HepG2 (cell line): ENCODE data around the gene METTL13. TPM values are rescaled to one million over a fixed set of nuclear protein-coding genes. Genes with fewer than 3 reads are reported as not detected.

Source experiments
- ATAC-seq: fragments of 200-7000 bp; cut with Tn5 transposase; 3 replicates; pipeline ENCODE4 v1.9.1; 2020; ENCODE audit warnings: mild to moderate bottlenecking, moderate library complexity
- BruUV-seq: library from RNA; stranded (reverse); fragments of 400-500 nt; replicated peaks from 2 replicates; lab custom pipeline; 2021; lab: Mats Ljungman, UMichigan
- CTCF ChIA-PET: fragments of 300-600 bp; formaldehyde crosslinking; extraction: SDS; loops from one replicate; lab custom pipeline; 2021; ENCODE audit warnings: low total read pairs, inconsistent platforms, low intra/inter-chr PET ratio; lab: Yijun Ruan, JAX
- POLR2A ChIA-PET: fragments of 350-600 bp; sonication (Branson Sonifier 250); formaldehyde crosslinking; loops from one replicate; lab custom pipeline; 2020; ENCODE audit warnings: antibody characterized with exemption, inconsistent platforms; lab: Yijun Ruan, JAX
- DNase-seq: peaks from one replicate; pipeline ENCODE4 v3.0.0-alpha.2; 2015; ENCODE audit warnings: low spot score
- FAIRE-seq: peaks from 3 replicates; lab custom pipeline; 2011; peaks lifted over from hg19 to GRCh38; lab: Jason Lieb, UNC
- H2AFZ ChIP-seq: one replicate; pipeline ENCODE4 v1.6.1; 2011; ENCODE audit warnings: low read length, inconsistent platforms
- H3K27ac ChIP-seq: fragments of 300-600 bp; 3 replicates; pipeline ENCODE4 v1.8.0; 2011; ENCODE audit warnings: mixed run types, mild to moderate bottlenecking, mixed read lengths, low read length, inconsistent platforms; ENCODE audit not compliant: insufficient read depth; ENCODE audit errors: extremely low read length
- H3K27me3 ChIP-seq, 2 experiments: fragments of 200-600 bp in 1 of 2; 2 replicates in 1 of 2; 3 replicates in 1 of 2; pipeline versions ENCODE4 v1.6.0 to v1.8.0; 2011; ENCODE audit warnings: low read length in 2 of 2, mild to moderate bottlenecking in 2 of 2, moderate library complexity in 2 of 2, inconsistent platforms in 1 of 2; ENCODE audit not compliant: insufficient read depth in 2 of 2, control insufficient read depth in 1 of 2
- H3K36me3 ChIP-seq, 2 experiments: fragments of 200-600 bp in 1 of 2; replicated peaks in 1 of 2; 2 replicates in 1 of 2; 3 replicates in 1 of 2; pipeline versions ENCODE4 v1.5.1 to v1.8.0; 2011; ENCODE audit warnings: low read length in 2 of 2, inconsistent platforms in 1 of 2; ENCODE audit not compliant: insufficient read depth in 2 of 2, control insufficient read depth in 1 of 2
- H3K4me1 ChIP-seq: 2 replicates; pipeline ENCODE4 v1.5.1; 2012; ENCODE audit warnings: low read length, inconsistent platforms; ENCODE audit not compliant: insufficient read depth
- H3K4me2 ChIP-seq: 2 replicates; pipeline ENCODE4 v1.6.0; 2011; ENCODE audit warnings: low read depth, low read length, inconsistent platforms
- H3K4me3 ChIP-seq, 3 experiments: fragments of 200-600 bp in 1 of 3; sonication (generic), shearing (Covaris generic) in 1 of 3; replicated peaks in 1 of 3; 2 replicates each; pipeline ENCODE4 v1.5.1; 2011 to 2016; ENCODE audit warnings: low read length in 3 of 3, inconsistent platforms in 2 of 3, low read depth in 2 of 3, mild to moderate bottlenecking in 2 of 3, control low read depth in 1 of 3, mixed read lengths in 1 of 3; ENCODE audit not compliant: insufficient read depth in 1 of 3
- H3K79me2 ChIP-seq: one replicate; pipeline ENCODE4 v1.6.1; 2011; ENCODE audit warnings: low read length, inconsistent platforms; ENCODE audit not compliant: insufficient read depth
- H3K9ac ChIP-seq: 2 replicates; pipeline ENCODE4 v1.6.0; 2011; ENCODE audit warnings: mild to moderate bottlenecking, low read depth, low read length, inconsistent platforms; ENCODE audit not compliant: insufficient read depth
- H3K9me3 ChIP-seq: 2 replicates; pipeline ENCODE4 v1.5.1; 2012; ENCODE audit warnings: mild to moderate bottlenecking, low read length
- H4K20me1 ChIP-seq: 2 replicates; pipeline ENCODE4 v1.6.0; 2011; ENCODE audit warnings: inconsistent platforms, mild to moderate bottlenecking, low read length, moderate library complexity; ENCODE audit not compliant: insufficient read depth
- ARNT2 ChIP-seq: sonication (generic); formaldehyde crosslinking; IDR thresholded peaks from 2 replicates; pipeline ENCODE4 v1.8.0; 2022; ENCODE audit warnings: mild to moderate bottlenecking, low read depth, missing genetic modification reagents, moderate library complexity
- ATF4 ChIP-seq, 2 experiments: fragments of 450-650 bp in 1 of 2; sonication (generic) in 1 of 2; formaldehyde crosslinking; IDR thresholded peaks; 2 replicates each; pipeline versions ENCODE4 v1.5.0 to v1.8.0; 2020 to 2022; ENCODE audit warnings: mild to moderate bottlenecking in 1 of 2, missing genetic modification reagents in 1 of 2
- CEBPG ChIP-seq: IDR thresholded peaks from 2 replicates; pipeline ENCODE4 v1.6.1; 2016
- DNMT1 ChIP-seq: sonication (generic); formaldehyde crosslinking; IDR thresholded peaks from 2 replicates; pipeline ENCODE4 v1.5.1; 2020; ENCODE audit warnings: mild to moderate bottlenecking, missing genetic modification reagents
- FLYWCH1 ChIP-seq: sonication (generic); formaldehyde crosslinking; IDR thresholded peaks from 2 replicates; pipeline ENCODE4 v1.8.1; 2023; ENCODE audit warnings: mild to moderate bottlenecking, missing genetic modification reagents
- KAT7 ChIP-seq: IDR thresholded peaks from 2 replicates; pipeline ENCODE4 v1.6.1; 2018; ENCODE audit warnings: borderline replicate concordance, missing compliant biosample characterization
- LRRFIP1 ChIP-seq: sonication (generic); formaldehyde crosslinking; conservative IDR thresholded peaks from 2 replicates; pipeline ENCODE4 v1.4.0; 2020; ENCODE audit warnings: missing genetic modification reagents
- MED8 ChIP-seq: sonication (generic); formaldehyde crosslinking; IDR thresholded peaks from 2 replicates; pipeline ENCODE4 v1.8.1; 2023; ENCODE audit warnings: mild to moderate bottlenecking, missing genetic modification reagents; ENCODE audit not compliant: insufficient replicate concordance
- MLX ChIP-seq: IDR thresholded peaks from 2 replicates; pipeline ENCODE4 v1.6.1; 2016
- NONO ChIP-seq, 2 experiments: fragments of 450-650 bp in 1 of 2; sonication (generic) in 1 of 2; formaldehyde crosslinking in 1 of 2; IDR thresholded peaks in 1 of 2; conservative IDR thresholded peaks in 1 of 2; 2 replicates each; pipeline versions ENCODE4 v1.6.1 to v1.8.0; 2017 to 2022; ENCODE audit warnings: mild to moderate bottlenecking in 1 of 2, missing genetic modification reagents in 1 of 2, moderate library complexity in 1 of 2
- RXRA ChIP-seq: sonication (generic); formaldehyde crosslinking; IDR thresholded peaks from 2 replicates; pipeline ENCODE4 v1.5.1; 2020; ENCODE audit warnings: missing genetic modification reagents
- TBX3 ChIP-seq: fragments of 450-650 bp; IDR thresholded peaks from 2 replicates; pipeline ENCODE4 v1.6.1; 2017; ENCODE audit warnings: antibody characterized with exemption, mild to moderate bottlenecking, inconsistent platforms, borderline replicate concordance
- ZHX1 ChIP-seq: sonication (generic); formaldehyde crosslinking; IDR thresholded peaks from 2 replicates; pipeline ENCODE4 v1.8.1; 2022; ENCODE audit warnings: low read depth, mild to moderate bottlenecking, missing genetic modification reagents
- ZNF333 ChIP-seq: sonication (generic); formaldehyde crosslinking; IDR thresholded peaks from 2 replicates; pipeline ENCODE4 v1.4.0; 2020; ENCODE audit warnings: mild to moderate bottlenecking, missing genetic modification reagents, borderline replicate concordance
- ZNF432 ChIP-seq: sonication (generic); formaldehyde crosslinking; IDR thresholded peaks from 2 replicates; pipeline ENCODE4 v1.5.0; 2020; ENCODE audit warnings: missing genetic modification reagents, mild to moderate bottlenecking, borderline replicate concordance
- ZNF720 ChIP-seq: sonication (generic); formaldehyde crosslinking; IDR thresholded peaks from 2 replicates; pipeline ENCODE4 v1.4.0; 2020; ENCODE audit warnings: missing genetic modification reagents
- ZNF773 ChIP-seq: sonication (generic); formaldehyde crosslinking; IDR thresholded peaks from 2 replicates; pipeline ENCODE4 v1.4.0; 2020; ENCODE audit warnings: missing genetic modification reagents, borderline replicate concordance
- ZNF839 ChIP-seq: sonication (generic); formaldehyde crosslinking; IDR thresholded peaks from 2 replicates; pipeline ENCODE4 v1.4.0; 2020; ENCODE audit warnings: missing genetic modification reagents, mild to moderate bottlenecking, borderline replicate concordance
- WGBS: methylation state at CpG from one replicate; pipeline ENCODE4 v1.1.6; 2017; ENCODE audit warnings: low lambda C conversion rate; 5-methylcytosine and 5-hydroxymethylcytosine counted together
- in situ Hi-C: cut with HindIII; loops from 2 replicates; pipeline ENCODE4 v1.10.0; 2017; ENCODE audit warnings: low pct_unique_long_range_greater_than_20kb; ENCODE audit not compliant: extremely low pct_ligation_motif_present
- intact Hi-C: fragments of 100-400 bp; cut with micrococcal nuclease; formaldehyde crosslinking; loops from one replicate; pipeline ENCODE4 v1.10.0; 2022; ENCODE audit not compliant: unreplicated experiment
- polyA plus RNA-seq, 8 experiments: library from polyadenylated mRNA; depleted of rRNA in 3 of 8; stranded (reverse) in 7 of 8; unstranded in 1 of 8; fragments of >200 nt; fragmentation: Illumina TruSeq in 4 of 8; extraction: Trizol in 4 of 8; gene quantifications; 2 replicates each; pipeline versions ENCODE4 v1.2.1 to v1.2.3, GENCODE V29; 2011 to 2016; ENCODE audit warnings: low read depth in 4 of 8, missing spikeins in 1 of 8, mixed read lengths in 1 of 8; ENCODE audit not compliant: insufficient read depth in 1 of 8
- total RNA-seq, 5 experiments: library from RNA; depleted of rRNA; stranded (reverse); fragments of >200 nt; fragmentation: Illumina TruSeq; extraction: Trizol; gene quantifications; 2 replicates each; pipeline ENCODE4 v1.2.3, GENCODE V29; 2016; ENCODE audit warnings: low read depth in 1 of 5

The METTL13 gene
- total and polyA plus RNA-seq, 2 of the 13 experiments (the other 11 are each of a cell fraction or from before 2014, with no cell fraction given): 18.6 to 22.8 TPM

GRCh38 chr1:171769754-171770153 is 11.7 kb upstream of the METTL13 start (continued):
- TF ChIP-seq MLX (CRISPR knock-in tag) (no peak), NONO (IDR thresholded peaks at IDR 0.05) (no peak), NONO (CRISPR knock-in tag; conservative IDR thresholded peaks at IDR 0.05) (no peak), DNMT1 (CRISPR knock-in tag) (no peak), TBX3 (no peak), LRRFIP1 (CRISPR knock-in tag) (no peak)

- ChIA-PET POLR2A (no interaction called here), CTCF (no interaction called here)
- 36% methylated on average over 2 of the region's 2 CpGs for WGBS
- Histone ChIP-seq H3K36me3 (no peaks in the 10 kb centered on the region), H4K20me1 (no peaks in the 10 kb centered on the region), H3K9me3 (no peaks in the 10 kb centered on the region), H3K9ac (no peak overlapping the region), H3K27me3 (no peaks in the 10 kb centered on the region), H3K27ac (no peak overlapping the region), H3K79me2 (no peaks in the 10 kb centered on the region), H3K4me1 (no peaks in the 10 kb centered on the region), H3K4me2 (no peak overlapping the region), H3K4me3 (no peak overlapping the region), H2AFZ (no peak overlapping the region)
- DNase-seq (no peak), FAIRE-seq (no peak), ATAC-seq (no peak)
- in situ Hi-C loops: no loop called here
- intact Hi-C loops: no loop called here
- BruUV-seq: no TSS peak
- TF ChIP-seq FLYWCH1 (no peak), CEBPG (CRISPR knock-in tag) (no peak), RXRA (CRISPR knock-in tag) (no peak), ARNT2 (no peak), ZNF773 (CRISPR knock-in tag) (no peak), ZHX1 (CRISPR knock-in tag) (no peak), KAT7 (CRISPR knock-in tag) (no peak), ATF4 (CRISPR knock-in tag; IDR thresholded peaks at IDR 0.05) (no peak), ZNF333 (CRISPR knock-in tag) (no peak), ZNF839 (CRISPR knock-in tag) (no peak), MED8 (CRISPR knock-in tag) (no peak), ZNF720 (CRISPR knock-in tag) (no peak), ZNF432 (no peak)
Observed at GRCh38 chr1:171772312-171772711, 9.1 kb upstream of the METTL13 start.
